H1 (cell line): ENCODE results near the gene PRR33. TPM values are rescaled to one million over a fixed set of nuclear protein-coding genes. Genes with fewer than 3 reads are reported as not detected.

Experiments
- CEBPB ChIP-seq: IDR thresholded peaks from 2 replicates; pipeline ENCODE4 v1.6.1; 2012; ENCODE audit warnings: low read depth, low read length
- CHD7 ChIP-seq: fragments of 300-600 bp; sonication (generic); IDR thresholded peaks from 2 replicates; pipeline ENCODE4 v1.7.1; 2012; ENCODE audit warnings: low read length, moderate library complexity, mild to moderate bottlenecking, inconsistent platforms; ENCODE audit not compliant: insufficient replicate concordance
- EP300 ChIP-seq, 2 experiments: IDR thresholded peaks; 1 replicate in 1 of 2; 2 replicates in 1 of 2; pipeline ENCODE4 v1.6.1; 2011 to 2012; ENCODE audit warnings: low read depth in 2 of 2, low read length in 2 of 2, mild to moderate bottlenecking in 2 of 2, borderline replicate concordance in 1 of 2, inconsistent platforms in 1 of 2, moderate library complexity in 1 of 2
- EZH2 ChIP-seq: fragments of 200-600 bp; sonication (generic); IDR thresholded peaks from 2 replicates; pipeline ENCODE4 v1.7.1; 2012; ENCODE audit warnings: low read depth, mild to moderate bottlenecking, moderate library complexity, low read length, inconsistent platforms; ENCODE audit not compliant: severe bottlenecking
- MAFK ChIP-seq: IDR thresholded peaks from 2 replicates; pipeline ENCODE4 v1.6.1; 2012; ENCODE audit warnings: low read depth, mild to moderate bottlenecking, improper control_type of control experiment, low read length
- SP1 ChIP-seq: IDR thresholded peaks from 2 replicates; pipeline ENCODE4 v1.6.1; 2011; ENCODE audit warnings: low read depth, low read length
- polyA plus RNA-seq, 7 experiments: library from polyadenylated mRNA; depleted of rRNA in 3 of 7; stranded (reverse) in 5 of 7; unstranded in 2 of 7; fragments of >200 nt in 5 of 7; fragments of 200-250 nt in 2 of 7; gene quantifications; 1 replicate in 5 of 7; 2 replicates in 1 of 7; 4 replicates in 1 of 7; pipeline versions ENCODE4 v1.2.1 to v1.2.3, GENCODE V29; 2011 to 2013; ENCODE audit warnings: missing spikeins in 2 of 7, mixed read lengths in 2 of 7
- total RNA-seq: library from RNA; stranded (reverse); fragmentation: NEBNext Ultra II Directional; extraction: Animal tissue kit (Norgen Biotek cat#: 25700); gene quantifications from 2 replicates; pipeline ENCODE4 v1.2.1, GENCODE V29; 2021
- TF ChIP-seq, protein P1 (sequence below), 3 experiments: IDR thresholded peaks; 1 replicate in 2 of 3; 2 replicates in 1 of 3; pipeline versions ENCODE4 v1.5.1 to v1.6.1; 2011; ENCODE audit warnings: low read length in 3 of 3, mild to moderate bottlenecking in 3 of 3, inconsistent platforms in 2 of 3, low read depth in 1 of 3, moderate library complexity in 1 of 3; ENCODE audit not compliant: insufficient read depth in 1 of 3; ENCODE audit errors: control extremely low read depth in 1 of 3

The PRR33 gene
- total and polyA plus RNA-seq, 2 of the 8 experiments (the other 6 are each of a cell fraction or from before 2014, with no cell fraction given) = 0.02 TPM; not detected in 1

- TF ChIP-seq, protein P1, sequence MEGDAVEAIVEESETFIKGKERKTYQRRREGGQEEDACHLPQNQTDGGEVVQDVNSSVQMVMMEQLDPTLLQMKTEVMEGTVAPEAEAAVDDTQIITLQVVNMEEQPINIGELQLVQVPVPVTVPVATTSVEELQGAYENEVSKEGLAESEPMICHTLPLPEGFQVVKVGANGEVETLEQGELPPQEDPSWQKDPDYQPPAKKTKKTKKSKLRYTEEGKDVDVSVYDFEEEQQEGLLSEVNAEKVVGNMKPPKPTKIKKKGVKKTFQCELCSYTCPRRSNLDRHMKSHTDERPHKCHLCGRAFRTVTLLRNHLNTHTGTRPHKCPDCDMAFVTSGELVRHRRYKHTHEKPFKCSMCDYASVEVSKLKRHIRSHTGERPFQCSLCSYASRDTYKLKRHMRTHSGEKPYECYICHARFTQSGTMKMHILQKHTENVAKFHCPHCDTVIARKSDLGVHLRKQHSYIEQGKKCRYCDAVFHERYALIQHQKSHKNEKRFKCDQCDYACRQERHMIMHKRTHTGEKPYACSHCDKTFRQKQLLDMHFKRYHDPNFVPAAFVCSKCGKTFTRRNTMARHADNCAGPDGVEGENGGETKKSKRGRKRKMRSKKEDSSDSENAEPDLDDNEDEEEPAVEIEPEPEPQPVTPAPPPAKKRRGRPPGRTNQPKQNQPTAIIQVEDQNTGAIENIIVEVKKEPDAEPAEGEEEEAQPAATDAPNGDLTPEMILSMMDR (IDR thresholded peaks at IDR 0.05; ENCODE audit: control extremely low read depth in 1 of 3, insufficient read depth in 1 of 3, low read depth in 1 of 3, low read length in 3 of 3) = no peak
- TF ChIP-seq CHD7 (no peak), SP1 (no peak), EP300 (IDR thresholded peaks at IDR 0.05; ENCODE audit: borderline replicate concordance in 1 of 2, low read depth in 2 of 2, low read length in 2 of 2) (no peak), MAFK (no peak), EZH2 (no peak), CEBPB (no peak)
Measured at GRCh38 chr11:1851468-1852180, 40.1 kb downstream of the PRR33 start (continued).
